Epithelial cell of prostate (primary cell): ENCODE data around the gene DNAJC7.
"Not testable (repeated sequence)": the region's sequence is repeated elsewhere in the genome, so short reads cannot be mapped to it uniquely, and the experiment has no call there.

Source experiments
- DNase-seq: peaks from one replicate; pipeline ENCODE4 v3.0.0-alpha.2; 2011; ENCODE audit warnings: low read depth, low spot score
- H3K27ac ChIP-seq: fragments of 450-650 bp; 2 replicates; pipeline ENCODE4 v1.5.1; 2017; ENCODE audit warnings: mild to moderate bottlenecking

Gene DNAJC7

DNA sequence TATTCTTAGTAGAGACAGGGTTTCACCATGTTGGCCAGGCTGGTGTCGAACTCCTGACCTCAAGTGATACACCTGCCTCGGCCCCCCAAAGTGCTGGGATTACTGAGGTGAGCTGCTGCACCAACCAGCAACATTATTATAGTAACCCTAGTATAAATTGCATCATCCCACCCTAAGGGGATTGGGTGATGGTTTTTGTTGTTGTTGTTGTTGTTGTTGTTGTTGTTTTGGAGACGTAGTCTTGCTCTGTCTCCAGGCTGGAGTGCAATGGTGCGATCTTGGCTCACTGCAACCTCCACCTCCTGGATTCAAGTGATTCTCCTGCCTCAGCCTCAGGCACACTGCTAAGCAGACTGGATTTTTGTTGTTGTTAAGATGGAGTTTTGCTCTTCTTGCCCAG, 85.5 kb downstream of the DNAJC7 start:
- DNase-seq, H3K27ac ChIP-seq: not testable (repeated sequence)

DNA sequence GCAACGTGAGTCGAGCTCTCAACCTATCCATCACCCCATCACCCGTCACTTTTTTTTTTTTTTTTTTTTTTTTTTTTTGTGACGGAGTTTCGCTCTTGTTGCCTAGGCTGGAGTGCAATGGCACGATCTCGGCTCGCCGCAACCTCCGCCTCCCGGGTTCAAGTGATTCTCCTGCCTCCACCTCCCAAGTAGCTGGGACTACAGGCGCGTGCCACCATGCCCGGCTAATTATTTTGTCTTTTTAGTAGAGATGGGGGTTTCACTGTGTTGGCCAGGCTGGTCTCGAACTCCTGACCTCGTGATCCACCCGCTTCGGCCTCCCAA, 86.4 kb downstream of the DNAJC7 start:
- not testable (repeated sequence) for H3K27ac ChIP-seq, DNase-seq

DNA sequence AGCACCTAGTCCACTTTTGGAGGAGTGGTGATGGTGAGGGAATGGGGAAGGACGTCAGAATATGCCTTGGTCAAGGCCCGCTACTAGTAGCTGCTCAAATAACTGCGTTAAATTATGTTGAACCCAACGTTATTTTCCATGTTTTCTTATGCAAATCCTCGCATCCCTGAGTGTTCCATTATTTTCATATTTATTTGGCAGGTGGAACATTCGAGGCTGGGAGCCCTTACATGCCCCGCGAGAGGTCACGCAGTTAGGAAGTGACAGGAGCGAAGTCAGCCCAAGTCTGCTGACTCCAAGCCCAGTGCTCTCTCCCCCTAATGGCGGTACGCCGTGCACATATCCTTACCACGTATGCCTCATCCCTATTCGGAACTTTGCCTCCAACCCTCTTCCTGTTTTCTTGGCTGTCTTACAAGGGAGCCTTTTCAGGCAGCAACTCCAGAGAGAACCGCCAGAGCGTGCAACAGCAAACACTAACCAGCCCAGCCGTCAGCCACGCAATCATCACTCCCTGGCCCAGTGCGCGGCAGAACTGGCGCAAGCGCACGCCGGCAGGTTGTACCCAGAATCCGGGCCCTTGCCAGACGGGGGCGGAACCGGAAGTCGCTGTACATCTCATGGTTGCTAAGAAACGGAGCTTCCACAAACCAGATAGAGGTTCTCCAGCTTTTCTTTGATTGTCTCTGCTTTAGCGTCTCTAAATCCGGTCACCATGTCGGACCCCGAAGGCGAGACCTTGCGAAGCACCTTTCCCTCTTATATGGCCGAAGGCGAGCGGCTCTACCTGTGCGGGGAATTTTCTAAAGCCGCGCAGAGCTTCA, 87.0 kb downstream of the DNAJC7 start, which contains the start of gene ODAD4:
ODAD4 (plus strand) TSS at position 609 of the 824 bp plus-strand sequence; CDS start at position 716, 107 bp downstream.
- peak; percentile 88 for DNase-seq
- H3K27ac ChIP-seq, result peak within 1 kb of the TSS; percentile 72

DNA sequence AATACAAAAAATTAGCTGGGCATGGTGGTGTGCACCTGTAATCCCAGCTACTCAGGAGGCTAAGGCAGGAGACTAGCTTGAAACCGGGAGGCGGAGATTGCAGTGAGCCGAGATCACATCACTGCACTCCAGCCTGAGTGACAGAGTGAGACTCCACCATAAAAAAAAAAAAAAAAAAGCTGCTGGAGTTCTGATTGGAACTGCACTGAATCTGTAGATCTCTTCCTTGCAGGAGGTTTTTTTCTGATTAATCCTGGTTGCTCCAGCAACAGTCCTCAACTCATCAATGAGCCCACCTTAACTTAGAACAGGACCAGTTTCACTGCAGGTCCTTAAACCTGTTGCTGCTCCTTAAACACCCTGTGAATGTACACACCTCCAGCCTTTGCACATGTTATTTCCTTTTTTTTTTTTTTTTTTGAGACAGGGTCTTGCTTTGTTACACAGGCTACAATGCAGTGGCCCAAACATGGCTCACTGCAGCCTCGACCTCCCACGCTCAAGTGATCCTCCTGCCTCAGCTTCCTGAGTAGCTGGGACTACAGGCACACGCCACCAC, 88.5 kb downstream of the DNAJC7 start:
- no peak for DNase-seq
- no peak overlapping the region for H3K27ac ChIP-seq
